GM12891 (cell line): Measurements from ENCODE around the gene PAX7.

Source experiments
- POLR2A ChIP-seq: IDR thresholded peaks from 2 replicates; pipeline ENCODE4 v1.6.1; 2011; ENCODE audit warnings: low read depth, low read length, control low read depth
- POLR2AphosphoS5 ChIP-seq: IDR thresholded peaks from 2 replicates; pipeline ENCODE4 v1.6.1; 2011; ENCODE audit warnings: low read depth, low read length, control low read depth

- TF ChIP-seq POLR2A (no peak), POLR2AphosphoS5 (no peak)
Observed at GRCh38 chr1:18629659-18630510, 761 bp upstream of the PAX7 start.
